DMS79 treated with DMSO at 0.1 percent for 48 hours (cell line): Measurements from ENCODE around the gene MDFIC.

ENCODE experiments used
- DNase-seq: peaks from one replicate; lab custom pipeline; 2025; lab: John Stamatoyannopoulos, UW

MDFIC gene

GRCh38 chr7:114928060-114928459 is 6.2 kb downstream of the MDFIC start:
- DNase-seq = no peak

GRCh38 chr7:114929570-114929969 is 7.7 kb downstream of the MDFIC start:
- no peak for DNase-seq

GRCh38 chr7:114930107-114930661 is 8.3 kb downstream of the MDFIC start:
- DNase-seq = no peak

- no peak for DNase-seq
Observed at GRCh38 chr7:114930829-114931655, 9.1 kb downstream of the MDFIC start.

DNA sequence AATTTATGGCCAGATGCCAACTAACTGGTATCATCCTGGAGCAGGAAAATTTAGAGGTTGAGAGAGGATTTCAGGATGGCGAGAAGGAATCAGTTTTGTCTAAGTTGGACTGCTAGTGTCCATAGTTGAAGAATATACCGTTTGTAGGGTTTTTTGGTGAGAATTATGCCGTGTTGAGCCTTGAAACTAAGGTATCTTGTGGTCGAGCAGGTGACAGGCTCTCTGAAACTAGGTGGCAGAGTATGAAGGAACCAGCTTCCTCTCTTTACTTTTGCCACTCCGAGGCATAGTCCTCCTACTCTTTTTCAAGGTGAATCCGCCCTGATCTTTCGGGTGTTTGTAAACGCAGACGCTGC is 9.7 kb downstream of the MDFIC start:
- no peak for DNase-seq

GRCh38 chr7:114932991-114933390 is 11.1 kb downstream of the MDFIC start:
- no peak for DNase-seq

DNA sequence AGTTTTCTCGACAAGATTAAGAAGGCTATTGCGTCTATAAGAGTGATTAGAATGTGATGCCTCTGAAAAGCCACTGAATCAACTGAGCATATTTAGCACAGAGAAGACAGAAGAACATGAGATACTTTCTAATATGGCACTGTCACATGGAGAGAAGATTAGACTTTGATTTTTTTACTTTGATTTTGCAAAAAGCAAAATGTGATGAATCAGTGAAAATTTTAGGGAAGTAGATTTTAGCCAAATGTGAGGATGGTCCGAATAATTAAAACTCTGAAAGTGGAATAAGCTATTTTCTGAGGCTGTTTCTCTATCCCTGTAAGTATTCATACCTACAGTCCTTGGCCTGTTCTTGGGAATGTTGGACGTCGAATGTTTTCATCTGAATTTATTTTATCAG is 11.8 kb downstream of the MDFIC start:
- DNase-seq = no peak

- no peak for DNase-seq
Observed at GRCh38 chr7:114934086-114934485, 12.2 kb downstream of the MDFIC start.

DNA sequence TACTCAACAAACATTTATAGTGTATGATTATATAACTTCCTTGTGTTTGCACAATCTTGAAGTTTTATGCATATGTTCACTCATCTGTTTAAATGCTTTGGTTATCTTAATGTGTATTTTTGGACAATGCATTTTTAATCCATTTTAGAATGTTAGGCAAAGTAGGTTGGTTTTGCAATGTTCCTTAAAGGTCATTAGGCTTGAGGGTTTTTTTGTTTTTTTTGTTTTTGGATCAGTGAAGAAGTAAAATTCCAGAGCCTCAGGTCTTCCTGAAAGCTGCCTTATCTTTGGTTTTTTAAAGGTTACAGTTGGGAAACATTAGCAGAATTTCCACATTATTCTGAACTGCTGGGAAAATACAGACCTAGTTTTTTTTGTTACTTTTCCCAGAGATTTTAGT is 12.8 kb downstream of the MDFIC start:
- DNase-seq = no peak

GRCh38 chr7:114936471-114936870 is 14.6 kb downstream of the MDFIC start:
- no peak for DNase-seq

- DNase-seq = no peak
Observed at GRCh38 chr7:114937446-114937845, 15.6 kb downstream of the MDFIC start.

- no peak for DNase-seq
Observed at GRCh38 chr7:114938785-114939184, 16.9 kb downstream of the MDFIC start.

GRCh38 chr7:114939484-114940097 is 17.7 kb downstream of the MDFIC start:
- peak; percentile 49 for DNase-seq

GRCh38 chr7:114940220-114940619 is 18.3 kb downstream of the MDFIC start:
- no peak for DNase-seq

DNA sequence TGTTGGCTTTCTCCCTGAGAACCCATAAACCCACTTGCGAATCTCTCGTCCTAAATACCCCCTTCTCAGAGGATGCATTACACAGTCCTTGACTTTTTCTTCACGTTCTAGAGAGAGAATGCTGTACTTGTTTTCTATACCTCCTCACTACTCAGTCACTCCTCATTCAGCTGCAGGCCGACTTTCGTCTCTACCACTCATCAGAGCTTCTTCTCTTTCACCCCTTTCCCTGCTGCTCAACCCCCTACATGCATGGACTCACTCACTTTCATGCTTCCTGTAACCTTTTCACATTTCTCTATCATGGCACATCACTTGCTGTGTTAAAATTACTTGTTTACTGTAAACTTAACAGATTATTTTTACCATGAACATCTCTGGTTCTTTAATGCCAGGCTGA is 19.8 kb downstream of the MDFIC start:
- no peak for DNase-seq

DNA sequence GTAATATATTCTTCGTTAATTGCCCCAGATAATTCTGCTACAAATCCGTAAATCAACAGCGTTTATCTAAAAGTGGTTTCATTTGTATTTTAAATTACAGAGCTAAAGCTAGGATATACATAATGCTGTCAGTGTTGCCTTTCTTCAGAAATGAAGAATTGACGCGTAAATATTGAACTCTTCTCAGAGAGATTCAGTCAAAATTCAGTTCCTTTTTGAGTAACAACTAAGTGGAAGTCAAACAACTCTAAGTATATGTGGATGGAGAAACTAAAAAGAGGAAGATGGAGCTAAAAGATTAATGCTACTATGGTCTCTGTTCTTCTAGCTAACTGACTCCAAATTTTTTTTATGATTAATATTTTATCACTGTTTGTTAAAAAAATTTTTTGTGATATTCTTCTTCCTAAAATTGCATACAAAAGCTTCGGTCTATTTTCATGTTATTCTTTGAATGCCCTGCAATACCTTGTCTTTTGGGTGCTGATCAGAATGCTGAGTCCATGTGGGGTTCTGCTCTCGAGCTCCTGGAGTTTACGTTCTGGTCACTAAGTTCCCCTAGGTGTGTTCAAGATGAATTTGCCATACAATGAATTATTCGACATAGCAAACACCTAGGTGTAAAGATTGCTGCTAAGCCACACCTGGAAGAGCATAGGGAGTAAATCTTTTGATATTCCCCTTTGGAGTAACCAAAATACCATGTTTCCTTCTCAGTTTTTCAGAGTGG is 20.7 kb downstream of the MDFIC start:
- DNase-seq = no peak

DNA sequence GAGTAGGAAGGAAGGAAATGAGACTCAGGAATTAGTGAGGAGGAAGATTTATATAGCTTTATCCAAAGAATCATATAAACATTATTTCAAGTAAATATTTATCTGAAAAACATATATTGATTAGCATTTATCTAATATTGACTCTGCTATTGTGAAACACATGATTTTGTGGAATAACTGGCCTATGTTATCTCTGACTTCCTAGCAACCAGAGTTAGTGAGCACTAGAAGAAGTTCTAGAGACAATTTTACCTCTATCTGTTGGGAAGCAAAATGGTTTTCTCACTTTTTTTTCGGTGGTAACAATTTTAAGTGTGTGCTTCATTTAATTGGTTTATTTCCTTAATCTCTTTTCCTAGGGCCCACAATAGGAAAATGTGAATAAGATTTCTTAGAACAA is 21.6 kb downstream of the MDFIC start:
- no peak for DNase-seq

DNA sequence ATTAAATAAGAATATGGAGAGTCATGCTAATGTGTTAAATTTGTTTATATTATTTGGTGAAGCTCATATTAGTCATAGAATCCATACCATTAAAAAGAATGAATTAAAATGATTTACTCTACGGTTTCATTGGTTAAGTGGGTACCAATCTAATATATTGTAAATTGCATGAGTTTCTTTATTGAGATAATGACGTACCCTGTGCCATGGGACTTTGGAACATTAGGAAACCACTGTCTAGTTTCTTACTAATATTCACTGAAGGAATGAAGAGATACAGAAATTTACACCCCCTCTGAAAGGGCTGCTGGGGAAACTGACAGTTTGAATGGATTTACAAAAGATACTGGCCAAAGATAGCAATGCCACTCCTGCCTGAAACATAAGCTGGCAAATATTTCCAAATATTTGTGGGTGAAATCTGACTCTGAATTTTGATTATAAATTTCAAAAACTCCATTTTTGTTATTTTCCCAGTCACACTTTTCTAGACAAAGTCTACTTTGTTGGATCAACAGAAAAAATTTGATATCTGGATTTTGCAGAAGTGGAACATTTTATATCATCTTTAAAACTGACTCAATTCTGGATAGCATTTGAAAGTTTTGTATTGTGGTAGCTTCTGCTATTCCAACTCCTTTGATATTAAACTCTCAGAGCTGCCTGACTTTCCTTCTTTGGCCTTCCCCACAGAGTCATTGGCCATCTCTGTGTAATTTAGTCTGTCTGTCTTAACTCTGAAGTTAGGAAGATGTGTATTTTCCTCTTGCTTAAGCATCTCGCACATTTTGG is 22.3 kb downstream of the MDFIC start:
- DNase-seq = no peak

- no peak for DNase-seq
Observed at GRCh38 chr7:114944745-114945625, 23.1 kb downstream of the MDFIC start.

- no peak for DNase-seq
Observed at GRCh38 chr7:114949231-114949630, 27.3 kb downstream of the MDFIC start.

DNA sequence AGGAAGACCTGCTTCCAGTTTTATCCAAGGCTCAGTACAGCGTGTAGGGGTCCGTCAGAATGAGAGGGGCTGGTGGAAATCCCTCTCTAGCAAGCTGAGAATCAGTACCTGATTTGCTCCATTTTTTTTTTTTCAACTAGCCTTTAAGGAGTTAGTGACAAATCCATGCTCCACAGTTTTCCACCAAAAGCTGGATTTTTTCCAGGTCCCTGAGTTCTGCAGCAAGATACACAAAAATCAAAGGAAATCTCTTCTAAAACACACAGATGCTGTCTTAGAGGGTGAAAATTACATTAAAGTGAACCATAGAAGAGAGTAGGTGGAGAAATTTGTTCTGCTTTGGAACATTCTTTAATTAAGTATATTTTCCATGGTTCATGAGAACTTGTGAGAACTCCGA is 30.4 kb downstream of the MDFIC start:
- no peak for DNase-seq
